H7 (cell line): ENCODE data around the gene FAM43B. TPM values are rescaled to one million over a fixed set of nuclear protein-coding genes. Genes with fewer than 3 reads are reported as not detected.
"Not testable (repeated sequence)": the region's sequence is repeated elsewhere in the genome, so short reads cannot be mapped to it uniquely, and the experiment has no call there.

Experiments used
- DNase-seq: peaks from one replicate; pipeline ENCODE4 v3.0.0; 2012
- H3K27me3 ChIP-seq: 2 replicates; pipeline ENCODE4 v1.6.0; 2011; ENCODE audit warnings: mild to moderate bottlenecking, low read length; ENCODE audit not compliant: control insufficient read depth, insufficient read depth
- H3K36me3 ChIP-seq: replicated peaks from 2 replicates; pipeline ENCODE4 v1.5.1; 2011; ENCODE audit warnings: low read length; ENCODE audit not compliant: control insufficient read depth, insufficient read depth
- H3K4me3 ChIP-seq: 2 replicates; pipeline ENCODE4 v1.5.1; 2011; ENCODE audit warnings: low read depth, mild to moderate bottlenecking, control low read depth, low read length, moderate library complexity; ENCODE audit not compliant: insufficient read depth
- total RNA-seq: library from RNA; depleted of rRNA; stranded (reverse); fragments of >200 nt; shearing (Covaris generic); gene quantifications from 2 replicates; pipeline ENCODE4 v1.2.3, GENCODE V29; 2014; rRNA removed

The FAM43B gene
- total RNA-seq, result 4.1 and 6.1 TPM in 2 replicates

GRCh38 chr1:20551945-20552727, at the start of gene FAM43B:
TSS of gene FAM43B (plus strand) at chr1:20552573. CDS start at chr1:20552974, 401 bp downstream.
- peak; percentile 93 for DNase-seq
- Histone ChIP-seq H3K27me3 (peaks cover 53% of the 10 kb centered on the region), H3K4me3 (peak within 1 kb of the TSS; percentile 60), H3K36me3 (no peaks in the 10 kb centered on the region)

GRCh38 chr1:20505488-20505887, 46.9 kb upstream of the FAM43B start:
- Histone ChIP-seq H3K36me3 (peaks cover 10% of the 10 kb centered on the region), H3K27me3 (no peaks in the 10 kb centered on the region; the same call in 1 of the 2 replicates), H3K4me3 (no peak overlapping the region)
- no peak for DNase-seq

- H3K27me3 ChIP-seq, result peaks cover 5% of the 10 kb centered on the region; the same call in 1 of the 2 replicates
- H3K36me3 ChIP-seq, result no peaks in the 10 kb centered on the region
- peak overlapping the region; percentile 98 for H3K4me3 ChIP-seq
- DNase-seq, result peak; percentile 49
Measured at GRCh38 chr1:20507248-20507563, 45.2 kb upstream of the FAM43B start.

- Histone ChIP-seq H3K27me3 (peaks cover 5% of the 10 kb centered on the region; the same call in 1 of the 2 replicates), H3K4me3 (peak within 1 kb of the TSS; percentile 98), H3K36me3 (no peaks in the 10 kb centered on the region)
- peak; percentile 97 for DNase-seq
Measured at GRCh38 chr1:20507564-20508410, 44.6 kb upstream of the FAM43B start, which contains the start of gene MUL1. TSS of gene MUL1 (minus strand) at chr1:20508151. CDS start at chr1:20508024, 127 bp downstream.

GRCh38 chr1:20508411-20508771, 44.0 kb upstream of the FAM43B start:
- Histone ChIP-seq H3K36me3 (no peaks in the 10 kb centered on the region), H3K27me3 (peaks cover 5% of the 10 kb centered on the region; the same call in 1 of the 2 replicates), H3K4me3 (peak overlapping the region; percentile 98)
- no peak for DNase-seq

- H3K27me3 ChIP-seq, result peaks cover 5% of the 10 kb centered on the region; the same call in 1 of the 2 replicates
- no peak for DNase-seq
- no peaks in the 10 kb centered on the region for H3K36me3 ChIP-seq
- no peak overlapping the region for H3K4me3 ChIP-seq
Measured at GRCh38 chr1:20511518-20512428, 40.6 kb upstream of the FAM43B start.

GRCh38 chr1:20519609-20520262, 32.6 kb upstream of the FAM43B start:
- DNase-seq, H3K27me3 ChIP-seq, H3K36me3 ChIP-seq, H3K4me3 ChIP-seq: not testable (repeated sequence)

- peak; percentile 79 for DNase-seq
- Histone ChIP-seq H3K27me3 (peaks cover 5% of the 10 kb centered on the region), H3K4me3 (peak overlapping the region; percentile 17; the same call in 1 of the 2 replicates), H3K36me3 (no peaks in the 10 kb centered on the region)
Measured at GRCh38 chr1:20521960-20522861, 30.2 kb upstream of the FAM43B start.

GRCh38 chr1:20526267-20526666, 26.1 kb upstream of the FAM43B start:
- peaks cover 12% of the 10 kb centered on the region for H3K27me3 ChIP-seq

GRCh38 chr1:20528221-20528620, 24.2 kb upstream of the FAM43B start:
- peak; percentile 56 for DNase-seq
- H3K27me3 ChIP-seq, result peaks cover 12% of the 10 kb centered on the region

More at GRCh38 chr1:20526267-20526666, 26.1 kb upstream of the FAM43B start:
- H3K4me3 ChIP-seq, result no peak overlapping the region
- DNase-seq, result no peak
- H3K36me3 ChIP-seq, result no peaks in the 10 kb centered on the region

GRCh38 chr1:20530306-20530705, 22.1 kb upstream of the FAM43B start:
- no peak for DNase-seq
- Histone ChIP-seq H3K36me3 (no peaks in the 10 kb centered on the region), H3K4me3 (no peak overlapping the region), H3K27me3 (peaks cover 11% of the 10 kb centered on the region)

More at GRCh38 chr1:20528221-20528620, 24.2 kb upstream of the FAM43B start:
- H3K36me3 ChIP-seq, result no peaks in the 10 kb centered on the region
- H3K4me3 ChIP-seq, result no peak overlapping the region

- Histone ChIP-seq H3K4me3 (no peak overlapping the region), H3K36me3 (no peaks in the 10 kb centered on the region), H3K27me3 (peaks cover 10% of the 10 kb centered on the region; the same call in 1 of the 2 replicates)
- DNase-seq, result no peak
Measured at GRCh38 chr1:20530901-20531300, 21.5 kb upstream of the FAM43B start.

GRCh38 chr1:20533635-20534034, 18.7 kb upstream of the FAM43B start:
- peaks cover 9% of the 10 kb centered on the region; the same call in 1 of the 2 replicates for H3K27me3 ChIP-seq
- H3K36me3 ChIP-seq, result no peaks in the 10 kb centered on the region
- no peak for DNase-seq
- no peak overlapping the region for H3K4me3 ChIP-seq
